Articular chondrocyte of knee joint (primary cell): ENCODE measurements around the gene FBF1. TPM values are rescaled to one million over a fixed set of nuclear protein-coding genes. Genes with fewer than 3 reads are reported as not detected.

Experiments used
- total RNA-seq: library from RNA; depleted of rRNA; stranded (reverse); fragments of >200 nt; gene quantifications from 2 replicates; pipeline ENCODE4 v1.2.3, GENCODE V29; 2012

Gene FBF1, protein sequence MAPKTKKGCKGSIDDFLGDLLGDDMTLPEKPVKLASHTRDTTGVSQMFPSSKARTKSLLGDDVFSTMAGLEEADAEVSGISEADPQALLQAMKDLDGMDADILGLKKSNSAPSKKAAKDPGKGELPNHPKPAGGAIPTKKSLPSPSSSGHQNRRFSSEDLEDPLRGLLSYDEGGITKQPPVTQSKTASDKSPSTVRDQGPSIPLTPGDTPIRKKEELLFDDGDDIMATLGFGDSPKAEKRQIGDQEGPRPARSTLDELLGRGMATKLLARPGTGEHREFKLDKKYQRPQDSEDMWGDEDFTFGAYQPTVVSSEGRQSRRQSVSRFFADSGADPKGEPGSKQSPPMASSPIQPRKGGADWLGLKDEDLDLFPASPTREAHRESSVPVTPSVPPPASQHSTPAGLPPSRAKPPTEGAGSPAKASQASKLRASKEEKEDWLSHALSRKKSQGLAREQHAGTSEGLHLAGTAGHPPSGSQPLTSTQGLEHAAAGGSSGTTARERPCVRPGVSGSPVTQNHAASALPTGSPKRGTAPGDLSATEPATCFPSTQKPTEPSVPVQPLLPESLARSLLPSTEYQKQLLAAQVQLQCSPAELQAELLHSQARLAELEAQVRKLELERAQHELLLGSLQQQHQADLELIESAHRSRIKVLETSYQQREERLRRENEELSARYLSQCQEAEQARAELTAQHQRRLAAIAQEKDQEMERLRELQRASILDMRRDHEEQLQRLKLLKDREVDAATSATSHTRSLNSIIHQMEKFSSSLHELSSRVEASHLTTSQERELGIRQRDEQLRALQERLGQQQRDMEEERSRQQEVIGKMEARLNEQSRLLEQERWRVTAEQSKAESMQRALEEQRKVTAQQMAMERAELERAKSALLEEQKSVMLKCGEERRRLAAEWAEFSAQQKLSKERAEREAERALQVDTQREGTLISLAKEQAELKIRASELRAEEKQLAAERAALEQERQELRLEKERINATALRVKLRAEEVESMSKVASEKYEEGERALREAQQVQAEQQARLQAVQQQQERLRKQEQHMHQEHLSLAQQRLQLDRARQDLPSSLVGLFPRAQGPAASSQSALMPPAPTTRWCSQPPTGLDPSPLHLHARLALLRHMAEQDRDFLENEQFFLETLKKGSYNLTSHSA
- total RNA-seq: 8.9 and 9.5 TPM in 2 replicates

DNA sequence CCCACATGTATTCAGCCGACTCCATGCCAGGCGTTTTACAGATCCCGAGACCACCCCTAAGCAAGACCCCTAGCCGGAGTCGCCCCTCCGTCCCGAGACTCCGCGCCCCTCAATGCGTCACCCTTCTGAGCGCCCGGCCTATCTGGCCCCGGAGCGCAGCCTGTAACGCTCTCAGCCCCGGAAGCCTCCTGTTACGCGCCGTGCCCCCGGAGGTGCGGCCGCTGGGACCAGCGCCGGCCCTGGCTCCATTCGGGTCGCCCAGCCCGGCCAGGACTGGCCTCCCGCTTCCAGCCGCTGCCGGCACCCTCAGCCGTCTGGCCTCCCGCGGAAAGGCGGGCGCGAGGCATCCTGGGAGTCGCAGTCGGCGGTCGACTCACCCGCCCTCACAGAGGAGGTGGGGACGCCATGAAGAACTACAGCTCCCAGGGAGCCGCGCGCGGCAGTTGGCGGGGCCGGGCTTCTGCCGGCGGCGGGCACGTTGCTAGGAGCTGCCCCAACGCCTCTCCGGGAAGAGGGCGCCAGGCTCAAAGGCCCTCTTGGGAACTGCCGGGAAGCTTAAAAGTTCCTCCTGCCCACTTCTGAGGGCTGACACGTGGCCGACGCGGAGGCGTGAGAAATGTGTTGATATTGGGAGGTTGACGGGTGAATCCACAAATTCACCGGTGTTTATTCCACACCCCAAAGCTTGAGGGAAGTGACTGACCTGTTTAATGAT, at the start of gene FBF1:
Gene FBF1 (minus strand): TSS at position 316 of the 715 bp plus-strand sequence. CDS start 2,893 bp downstream, outside the sequence.

DNA sequence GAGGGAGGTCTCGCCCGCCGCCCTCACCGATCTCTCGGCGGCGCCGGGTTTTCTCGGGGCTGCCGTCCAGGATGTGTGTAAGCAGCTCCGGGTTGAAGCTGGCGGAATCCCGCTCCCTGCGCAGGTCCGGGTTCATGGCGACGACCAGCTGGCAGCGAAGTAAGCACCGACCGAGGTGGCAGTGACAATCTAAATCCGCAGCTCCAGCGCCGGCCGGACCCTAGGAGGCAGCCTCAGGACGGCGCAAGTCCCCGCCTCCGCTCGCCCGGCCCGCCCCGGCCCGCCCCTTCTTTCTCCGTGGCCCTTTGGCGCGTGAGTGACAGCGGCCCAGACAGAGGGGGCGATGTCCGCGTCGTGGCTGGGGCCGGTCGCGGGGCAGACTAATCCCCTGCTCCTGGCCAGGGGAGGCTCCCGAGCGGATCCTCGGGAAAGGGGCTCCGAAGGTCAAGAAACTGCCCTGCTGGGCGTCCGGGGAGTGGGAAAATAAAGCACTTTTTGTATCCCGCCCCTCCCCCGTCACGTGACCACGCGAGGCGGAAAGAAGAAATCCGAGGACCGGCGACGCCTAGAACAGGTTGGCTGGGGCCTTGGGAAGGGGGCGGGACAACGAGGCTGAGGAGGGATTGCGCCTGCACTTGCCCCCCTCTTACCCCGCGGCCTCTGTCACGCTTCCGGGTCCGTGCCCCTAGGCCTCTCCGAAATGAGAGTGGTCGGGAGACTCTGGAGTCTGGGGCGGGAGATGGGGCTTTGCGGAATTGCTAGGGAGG, 38.3 kb upstream of the FBF1 start, which contains the start of the genes ACOX1 and TEN1:
Gene ACOX1 (minus strand): TSS at position 229 of the 767 bp plus-strand sequence. CDS start 93 bp downstream, at position 136.
Gene TEN1 (plus strand): TSS at position 303 of the 767 bp plus-strand sequence. CDS start 6,953 bp downstream, outside the sequence.

GRCh38 chr17:75904749-75905521, 35.9 kb downstream of the FBF1 start, which contains the start of gene MRPL38:
MRPL38 (minus strand) TSS chr17:75904884; CDS start chr17:75904875, 9 bp downstream.

DNA sequence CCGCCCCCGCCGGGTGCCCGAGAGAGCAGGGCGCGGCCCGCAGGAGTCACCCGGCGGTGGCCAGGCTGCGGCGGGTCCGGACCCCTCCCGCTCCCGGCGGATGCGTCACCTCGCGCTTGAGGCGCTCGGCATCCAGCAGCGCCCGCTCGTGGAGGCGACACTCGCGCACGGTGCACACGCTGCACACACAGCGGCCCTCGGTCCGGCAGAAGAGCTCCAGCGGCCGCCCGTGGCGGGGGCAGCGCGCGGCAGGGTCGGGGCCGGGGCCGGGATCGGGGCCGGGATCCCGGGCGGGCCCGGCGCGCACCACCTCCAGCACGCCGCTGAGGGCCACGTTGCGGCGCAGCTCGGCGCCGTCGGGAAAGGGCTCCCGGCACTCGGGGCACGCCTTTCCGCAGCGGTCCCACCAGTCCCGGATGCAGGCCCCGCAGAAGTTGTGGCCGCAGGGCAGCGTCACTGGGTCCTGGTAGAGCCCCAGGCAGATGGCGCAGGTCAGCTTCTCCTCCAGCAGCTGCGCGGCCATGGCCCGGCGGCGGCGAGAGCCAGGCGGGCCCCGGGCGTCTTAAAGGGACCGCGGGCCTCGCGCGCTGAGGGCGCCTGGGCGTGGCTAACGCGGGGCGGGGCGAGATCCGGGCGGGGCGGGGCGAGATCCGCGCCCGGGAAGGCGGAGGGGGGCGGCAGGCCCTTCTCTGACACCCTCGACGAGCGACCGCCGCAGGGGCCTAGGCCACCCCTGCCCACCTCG, 44.3 kb downstream of the FBF1 start, which contains the start of gene TRIM65:
Gene TRIM65 (minus strand): TSS at position 537 of the 745 bp plus-strand sequence. CDS start 14 bp downstream, at position 523.

GRCh38 chr17:75878174-75878998, 62.5 kb downstream of the FBF1 start, which contains the start of gene TRIM47:
TRIM47 (minus strand) TSS chr17:75878581; CDS start chr17:75878548, 33 bp downstream.

Other genes starting within 250 kb of the FBF1 start
- 0.39 and 0.54 TPM in 2 replicates for gene ITGB4, start 219.6 kb downstream of the FBF1 start, total RNA-seq
- 28.8 and 34.8 TPM in 2 replicates for gene GALK1, start 175.8 kb downstream of the FBF1 start, total RNA-seq
- gene UNK, start 156.2 kb downstream of the FBF1 start, total RNA-seq: 23.1 and 27.4 TPM in 2 replicates
- gene UNC13D, start 96.6 kb downstream of the FBF1 start, total RNA-seq: 0.76 and 1.6 TPM in 2 replicates
- 25.1 and 46.8 TPM in 2 replicates for gene WBP2, start 85.7 kb downstream of the FBF1 start, total RNA-seq
- gene TRIM47, start 62.5 kb downstream of the FBF1 start, total RNA-seq: 36.8 and 50.0 TPM in 2 replicates
- 14.7 and 20.3 TPM in 2 replicates for gene TRIM65, start 44.1 kb downstream of the FBF1 start, total RNA-seq
- 21.3 and 27.6 TPM in 2 replicates for gene MRPL38, start 36.2 kb downstream of the FBF1 start, total RNA-seq
- 55.3 and 57.4 TPM in 2 replicates for gene ACOX1, start 38.1 kb upstream of the FBF1 start, total RNA-seq
- gene TEN1, start 38.2 kb upstream of the FBF1 start, total RNA-seq: 16.2 and 20.1 TPM in 2 replicates
- 0.78 and 0.97 TPM in 2 replicates for gene CDK3, start 59.8 kb upstream of the FBF1 start, total RNA-seq
- 0.11 and 0.13 TPM in 2 replicates for gene EVPL, start 86.3 kb upstream of the FBF1 start, total RNA-seq
- gene SRP68, start 131.5 kb upstream of the FBF1 start, total RNA-seq: 31.9 and 33.6 TPM in 2 replicates
- 0.11 TPM in 1 of 2 replicates, not detected in the other for gene GALR2, start 133.7 kb upstream of the FBF1 start, total RNA-seq
- under 0.01 TPM in 1 of 2 replicates, not detected in the other for gene ZACN, start 138.1 kb upstream of the FBF1 start, total RNA-seq
- gene EXOC7, start 162.7 kb upstream of the FBF1 start, total RNA-seq: 92.2 and 94.1 TPM in 2 replicates
- not detected in 2 replicates for gene FOXJ1, start 200.2 kb upstream of the FBF1 start, total RNA-seq